Thoracic aorta (tissue), 2 donors: ENCODE measurements around the gene ERVH48-1. TPM values are rescaled to one million over a fixed set of nuclear protein-coding genes. Genes with fewer than 3 reads are reported as not detected.
"Not testable (repeated sequence)": the region's sequence is repeated elsewhere in the genome, so short reads cannot be mapped to it uniquely, and the experiment has no call there.

ENCODE experiments used
- ATAC-seq: fragments of 150-250 bp; one replicate; pipeline ENCODE4 v1.8.0; 2017; ENCODE audit warnings: low read depth; ENCODE audit not compliant: insufficient number of reproducible peaks, low FRiP score
- DNase-seq: peaks from one replicate; pipeline ENCODE4 v3.0.0-alpha.2; 2020; ENCODE audit warnings: low spot score
- H3K27ac ChIP-seq, 2 donors: fragments of 200-600 bp; sonication (generic); 1 replicate in 1 of 2; 2 replicates in 1 of 2; pipeline ENCODE4 v1.5.1; 2016; ENCODE audit warnings: mild to moderate bottlenecking in 2 of 2, moderate library complexity in 2 of 2
- H3K27me3 ChIP-seq: fragments of 200-600 bp; sonication (generic); replicated peaks from 2 replicates; pipeline ENCODE4 v1.6.0; 2016; ENCODE audit warnings: mild to moderate bottlenecking; ENCODE audit not compliant: insufficient read depth
- H3K36me3 ChIP-seq: fragments of 200-600 bp; sonication (generic); one replicate; pipeline ENCODE4 v1.5.1; 2016
- H3K4me1 ChIP-seq, 2 donors: fragments of 200-600 bp; sonication (generic); 1 replicate in 1 of 2; 2 replicates in 1 of 2; pipeline versions ENCODE4 v1.5.1 to v1.6.0; 2016; ENCODE audit warnings: low read depth in 2 of 2, mild to moderate bottlenecking in 1 of 2; ENCODE audit not compliant: control insufficient read depth in 1 of 2
- H3K4me3 ChIP-seq: fragments of 200-600 bp; sonication (generic); 2 replicates; pipeline ENCODE4 v1.5.1; 2016; ENCODE audit warnings: mild to moderate bottlenecking
- H3K9me3 ChIP-seq: fragments of 200-600 bp; sonication (generic); 2 replicates; pipeline ENCODE4 v1.5.1; 2016
- total RNA-seq, 2 donors: library from RNA; depleted of rRNA; stranded (reverse); fragments of >200 nt; gene quantifications; one replicate each; pipeline versions ENCODE4 v1.1.0 to v1.2.3, GENCODE V29; 2016
- TF ChIP-seq, protein P1 (sequence below): fragments of 200-600 bp; sonication (generic); IDR thresholded peaks from one replicate; pipeline ENCODE4 v1.5.1; 2019; ENCODE audit warnings: antibody characterized with exemption

Gene ERVH48-1
- total RNA-seq, 2 donors from 2014 or later: not detected

- H3K27ac ChIP-seq, H3K27me3 ChIP-seq, H3K4me3 ChIP-seq, H3K9me3 ChIP-seq, DNase-seq, H3K4me1 ChIP-seq, H3K36me3 ChIP-seq, ATAC-seq: not testable (repeated sequence)
Observed at GRCh38 chr21:42933137-42933970, 7.9 kb upstream of the ERVH48-1 start.

- H3K27me3 ChIP-seq, ATAC-seq, DNase-seq, H3K4me1 ChIP-seq, H3K4me3 ChIP-seq, H3K36me3 ChIP-seq, H3K9me3 ChIP-seq, H3K27ac ChIP-seq: not testable (repeated sequence)
Observed at GRCh38 chr21:42932378-42933136, 7.1 kb upstream of the ERVH48-1 start.

DNA sequence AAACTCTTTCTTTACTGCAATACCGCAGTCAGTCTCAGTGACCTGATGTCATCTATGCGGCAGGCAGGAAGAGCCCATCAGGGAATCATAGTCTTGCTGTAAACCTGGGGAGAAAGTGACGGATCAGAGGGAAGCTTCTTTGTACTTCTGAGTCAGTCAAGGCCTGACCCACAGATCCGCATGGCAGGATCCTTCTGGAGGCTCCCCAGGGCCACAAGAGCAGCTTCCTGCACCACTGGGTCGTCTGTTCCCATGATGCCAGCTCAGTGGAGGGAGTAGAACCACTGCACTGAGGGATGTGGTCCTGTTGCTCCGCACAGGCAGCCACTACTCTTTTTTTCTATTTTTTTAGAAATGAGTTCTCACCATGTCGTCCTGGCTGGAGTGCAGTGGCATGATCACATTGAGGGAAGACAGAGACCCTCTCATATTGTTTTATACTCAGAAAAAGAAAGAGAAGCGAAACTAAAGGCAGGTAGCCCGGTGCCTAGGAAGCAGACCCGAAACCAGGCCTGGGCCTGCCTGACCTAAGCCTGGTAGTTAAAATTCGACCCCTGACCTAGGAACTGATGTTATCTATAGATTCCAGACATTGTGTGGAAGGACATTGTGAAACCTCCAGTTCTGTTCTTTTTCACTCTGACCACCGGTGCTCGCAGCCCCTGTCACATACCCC, 6.3 kb upstream of the ERVH48-1 start:
- Histone ChIP-seq H3K4me1 (no peaks in the 10 kb centered on the region), H3K36me3 (no peaks in the 10 kb centered on the region), H3K4me3 (no peak overlapping the region), H3K27me3 (no peaks in the 10 kb centered on the region), H3K27ac (no peak overlapping the region), H3K9me3 (no peaks in the 10 kb centered on the region)
- no peak for DNase-seq
- TF ChIP-seq, protein P1, sequence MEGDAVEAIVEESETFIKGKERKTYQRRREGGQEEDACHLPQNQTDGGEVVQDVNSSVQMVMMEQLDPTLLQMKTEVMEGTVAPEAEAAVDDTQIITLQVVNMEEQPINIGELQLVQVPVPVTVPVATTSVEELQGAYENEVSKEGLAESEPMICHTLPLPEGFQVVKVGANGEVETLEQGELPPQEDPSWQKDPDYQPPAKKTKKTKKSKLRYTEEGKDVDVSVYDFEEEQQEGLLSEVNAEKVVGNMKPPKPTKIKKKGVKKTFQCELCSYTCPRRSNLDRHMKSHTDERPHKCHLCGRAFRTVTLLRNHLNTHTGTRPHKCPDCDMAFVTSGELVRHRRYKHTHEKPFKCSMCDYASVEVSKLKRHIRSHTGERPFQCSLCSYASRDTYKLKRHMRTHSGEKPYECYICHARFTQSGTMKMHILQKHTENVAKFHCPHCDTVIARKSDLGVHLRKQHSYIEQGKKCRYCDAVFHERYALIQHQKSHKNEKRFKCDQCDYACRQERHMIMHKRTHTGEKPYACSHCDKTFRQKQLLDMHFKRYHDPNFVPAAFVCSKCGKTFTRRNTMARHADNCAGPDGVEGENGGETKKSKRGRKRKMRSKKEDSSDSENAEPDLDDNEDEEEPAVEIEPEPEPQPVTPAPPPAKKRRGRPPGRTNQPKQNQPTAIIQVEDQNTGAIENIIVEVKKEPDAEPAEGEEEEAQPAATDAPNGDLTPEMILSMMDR: no peak
- ATAC-seq: no peak

DNA sequence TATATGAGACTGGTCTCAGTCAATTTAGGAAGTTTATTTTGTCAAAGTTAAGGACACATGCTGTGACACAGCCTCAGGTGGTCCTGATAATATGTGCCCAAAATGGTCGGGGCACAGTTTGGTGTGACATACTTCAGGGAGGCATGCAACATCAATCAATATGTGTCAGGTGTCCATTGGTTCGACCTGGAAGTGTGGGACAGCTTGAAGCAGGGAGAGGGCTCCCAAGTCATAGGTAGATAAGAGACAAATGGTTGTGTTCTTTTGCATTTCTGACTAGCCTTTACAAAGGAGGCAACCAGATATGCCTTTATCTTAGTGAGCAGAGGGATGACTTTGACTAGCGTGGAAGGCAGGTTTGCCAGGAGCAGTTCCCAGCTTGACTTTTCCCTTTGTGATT, 4.5 kb upstream of the ERVH48-1 start:
- H3K4me3 ChIP-seq: no peak overlapping the region
- no peak for ATAC-seq
- TF ChIP-seq, protein P1: no peak
- H3K36me3 ChIP-seq: no peaks in the 10 kb centered on the region
- H3K27me3 ChIP-seq: no peaks in the 10 kb centered on the region
- no peak overlapping the region for H3K27ac ChIP-seq
- H3K4me1 ChIP-seq: no peaks in the 10 kb centered on the region
- H3K9me3 ChIP-seq: no peaks in the 10 kb centered on the region
- no peak for DNase-seq

DNA sequence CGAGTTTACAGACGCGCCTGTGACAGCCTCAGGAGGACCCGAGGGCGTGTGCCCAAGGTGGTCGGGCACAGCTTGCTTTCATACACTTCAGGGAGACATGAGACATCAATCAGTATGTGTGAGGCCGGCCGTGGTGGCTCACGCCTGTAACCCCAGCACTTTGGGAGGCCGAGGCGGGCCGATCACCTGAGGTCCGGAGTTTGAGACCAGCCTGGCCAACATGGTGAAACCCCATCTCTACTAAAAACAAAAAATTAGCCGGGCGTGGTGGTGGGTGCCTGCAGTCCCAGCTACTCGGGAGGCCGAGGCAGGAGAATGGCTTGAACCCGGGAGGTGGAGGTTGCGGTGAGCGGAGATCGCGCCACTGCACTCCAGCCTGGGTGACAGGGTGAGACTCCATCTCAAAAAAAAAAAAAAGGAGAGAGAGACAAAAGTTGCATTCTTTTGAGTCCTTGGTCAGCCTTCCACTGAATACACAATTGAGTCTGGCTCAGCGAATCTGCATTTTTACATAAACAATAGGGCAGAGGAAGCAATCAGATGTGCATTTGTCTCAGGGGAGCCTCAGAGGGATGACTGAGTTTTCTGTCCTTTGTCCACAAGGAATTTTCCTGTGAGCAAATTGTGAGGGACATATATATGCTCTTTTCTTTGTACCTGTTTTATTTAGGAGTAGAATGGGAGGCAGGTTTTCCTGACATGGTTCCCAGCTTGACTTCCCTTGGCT, 2.2 kb upstream of the ERVH48-1 start:
- H3K27me3 ChIP-seq, DNase-seq, H3K9me3 ChIP-seq, H3K27ac ChIP-seq, H3K36me3 ChIP-seq, H3K4me3 ChIP-seq, ATAC-seq, H3K4me1 ChIP-seq: not testable (repeated sequence)

GRCh38 chr21:42924433-42924751, 1.0 kb downstream of the ERVH48-1 start:
- H3K36me3 ChIP-seq: no peaks in the 10 kb centered on the region
- DNase-seq (no peak), ATAC-seq (no peak)
- H3K4me3 ChIP-seq: no peak overlapping the region
- TF ChIP-seq, protein P1: no peak
- peaks cover 0 to 4% of the 10 kb centered on the region in 2 donors for H3K4me1 ChIP-seq
- H3K27ac ChIP-seq: no peak overlapping the region
- no peaks in the 10 kb centered on the region for H3K9me3 ChIP-seq
- H3K27me3 ChIP-seq: no peaks in the 10 kb centered on the region
